ENCODE data around the gene CFAP53. TPM values are rescaled to one million over a fixed set of nuclear protein-coding genes. Genes with fewer than 3 reads are reported as not detected.

The CFAP53 gene
- total and polyA plus RNA-seq, 2 donors (not counting 3 experiments of a cell fraction or from before 2014, with no cell fraction given), result 0.12 to 0.18 TPM

DNA sequence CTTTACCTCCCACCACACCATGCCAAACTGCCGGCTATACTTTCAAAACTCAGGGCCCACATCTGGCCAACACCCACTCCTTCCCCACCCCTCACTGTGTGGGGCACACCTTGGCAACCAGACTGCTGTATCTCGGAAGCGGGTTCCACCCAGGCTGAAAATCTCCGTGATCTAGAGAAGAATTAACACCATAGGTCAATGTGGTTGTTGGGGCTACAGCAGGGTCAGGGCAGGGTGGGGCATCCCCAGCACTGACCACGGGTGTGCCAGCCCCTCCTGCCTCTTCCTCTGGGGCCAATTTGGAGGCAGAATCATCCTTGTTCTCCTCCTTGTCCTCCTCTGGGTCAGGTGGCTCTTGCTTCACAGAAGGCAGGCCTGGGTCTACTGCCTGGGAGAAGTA lies 6.3 kb upstream of the CFAP53 start:
- CTCF ChIA-PET, result interaction anchor here (0.8 kb wide), 1 partner anchor 9 kb away, joined by 3 read pairs; the partner anchor contains the start of gene MBD1

More for the DNA sequence above, 6.3 kb upstream of the CFAP53 start:
- Histone ChIP-seq H2AFZ (ENCODE audit: low read depth, low read length) (no peak overlapping the region), H3K27me3 (ENCODE audit: control insufficient read depth in 2 of 2, insufficient read depth in 2 of 2, low read length in 2 of 2) (no peaks in the 10 kb centered on the region), H3K4me3 (replicated peaks in 1 of 3; ENCODE audit: insufficient read depth in 1 of 3, low read depth in 1 of 3, low read length in 3 of 3) (no peak overlapping the region), H3K4me2 (ENCODE audit: insufficient read depth, low read length) (no peak overlapping the region), H3K4me1 (ENCODE audit: control insufficient read depth, extremely low read depth, insufficient read depth, low read length) (peaks cover 5% of the 10 kb centered on the region), H3K9me1 (replicated peaks; ENCODE audit: control insufficient read depth, extremely low read depth, insufficient read depth, low read length) (no peaks in the 10 kb centered on the region), H3K9me3 (replicated peaks; ENCODE audit: control insufficient read depth, insufficient read depth, low read length) (no peaks in the 10 kb centered on the region), H3K36me3 (ENCODE audit: control insufficient read depth in 2 of 2, extremely low read depth in 1 of 2, insufficient read depth in 2 of 2, low read length in 2 of 2) (peaks cover 27 to 63% of the 10 kb centered on the region in 2 experiments), H4K20me1 (replicated peaks; ENCODE audit: control insufficient read depth, extremely low read depth, insufficient read depth, low read length) (no peaks in the 10 kb centered on the region), H3K27ac (ENCODE audit: insufficient read depth, low read depth, low read length) (no peak overlapping the region), H3K79me2 (ENCODE audit: control insufficient read depth, insufficient read depth, low read length) (no peaks in the 10 kb centered on the region), H3K9ac (replicated peaks; ENCODE audit: extremely low read depth, insufficient read depth, low read length) (no peak overlapping the region)
- no peak for TF ChIP-seq FOS (IDR thresholded peaks at IDR 0.05; ENCODE audit: borderline replicate concordance, insufficient read depth, low read length)
- TF ChIP-seq POLR2A (IDR thresholded peaks at IDR 0.05; ENCODE audit: low read depth, low read length), result no peak
- TF ChIP-seq MYC (IDR thresholded peaks at IDR 0.05; ENCODE audit: low read depth, low read length), result no peak
- TF ChIP-seq EZH2 (IDR thresholded peaks at IDR 0.05; ENCODE audit: borderline replicate concordance, low read depth, low read length, severe bottlenecking), result no peak
- no peak for TF ChIP-seq MAX (IDR thresholded peaks at IDR 0.05; ENCODE audit: insufficient read depth, insufficient read length)
- TF ChIP-seq CTCF (IDR thresholded peaks at IDR 0.05; ENCODE audit: extremely low read depth in 1 of 2, insufficient read depth in 1 of 2, low read depth in 1 of 2, low read length in 2 of 2), result no peak
- TF ChIP-seq GATA2 (IDR thresholded peaks at IDR 0.05; ENCODE audit: insufficient read depth, insufficient read length, low read depth, low read length), result no peak
- no peak for TF ChIP-seq POLR2AphosphoS5 (IDR thresholded peaks at IDR 0.05; ENCODE audit: insufficient read depth, low read depth, low read length)
- TF ChIP-seq JUN (IDR thresholded peaks at IDR 0.05; ENCODE audit: borderline replicate concordance, insufficient read depth, insufficient read length, low read depth), result no peak
- intact Hi-C loops (cut with micrococcal nuclease) (no loop called here), dilution Hi-C loops (cut with MboI; ENCODE audit: extremely low pct_ligation_motif_present, low sequenced_read_pairs) (no loop called here)
- no TSS peak for BruUV-seq (replicated peaks)
- FAIRE-seq (no peak), DNase-seq (ENCODE audit: low read depth, low spot score) (no peak)
- POLR2A ChIA-PET, result no interaction called here
